SK-MEL-5 (cell line): ENCODE data around the gene BANF2. TPM values are rescaled to one million over a fixed set of nuclear protein-coding genes. Genes with fewer than 3 reads are reported as not detected.
"Not testable (repeated sequence)": the region's sequence is repeated elsewhere in the genome, so short reads cannot be mapped to it uniquely, and the experiment has no call there.

Source experiments
- DNase-seq: peaks from one replicate; pipeline ENCODE4 v3.0.0-alpha.2; 2016; ENCODE audit warnings: low read depth, low spot score
- in situ Hi-C: cut with HindIII; loops from 2 replicates; pipeline ENCODE4 v1.10.0; 2016; ENCODE audit warnings: low sequenced_read_pairs, high pct_unique_total_duplicates, low pct_unique_long_range_greater_than_20kb
- polyA plus RNA-seq, 2 experiments: library from polyadenylated mRNA; depleted of rRNA; stranded (reverse); fragments of >200 nt; gene quantifications; 2 replicates each; pipeline ENCODE4 v1.2.3, GENCODE V29; 2015
- total RNA-seq: library from RNA; depleted of rRNA; stranded (reverse); fragments of >200 nt; shearing (Covaris generic); gene quantifications from 2 replicates; pipeline ENCODE4 v1.2.3, GENCODE V29; 2014; rRNA removed

BANF2 gene
- not detected in 2 replicates for total RNA-seq
- not detected in 2 replicates for polyA plus RNA-seq (2015; cell fraction: cytosol; rRNA removed)
- polyA plus RNA-seq (2015; cell fraction: nucleus; rRNA removed): not detected in 2 replicates

- DNase-seq: no peak
- in situ Hi-C loops: no loop called here
Observed at GRCh38 chr20:17699931-17700351, at the start of gene BANF2. Gene BANF2 (plus strand): TSS chr20:17699966. CDS start chr20:17725026, 25,060 bp downstream.

- in situ Hi-C loops: no loop called here
Observed at GRCh38 chr20:17650301-17651128, 49.3 kb upstream of the BANF2 start.

DNA sequence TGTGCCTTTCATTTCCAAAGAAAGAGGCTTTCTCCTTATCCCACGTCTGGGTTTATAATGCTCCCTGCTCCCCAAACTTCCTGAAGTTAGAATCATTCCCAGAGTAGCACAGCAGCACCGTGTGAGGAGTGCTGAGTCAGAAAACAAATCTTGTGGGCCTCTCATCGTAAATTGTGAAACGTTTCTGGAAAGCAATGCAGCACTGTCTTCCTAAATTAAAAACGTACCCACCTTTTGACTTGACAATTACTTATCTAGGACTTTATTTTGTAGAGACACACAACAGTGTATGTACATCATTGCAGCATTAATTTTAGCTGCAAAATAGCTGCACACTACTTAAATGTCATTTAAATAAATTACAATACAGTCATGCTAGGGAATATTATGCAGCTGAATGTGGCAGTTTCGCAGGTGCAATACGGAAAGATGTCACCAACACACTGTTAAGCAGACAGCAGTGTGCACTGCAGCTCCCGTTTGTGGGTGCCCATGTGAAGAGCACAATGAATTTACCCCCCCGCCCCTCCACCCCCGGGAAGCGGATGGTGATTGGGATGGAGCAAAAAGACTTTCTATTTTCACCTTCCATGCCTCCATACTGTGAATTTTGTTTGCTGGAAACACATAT, 48.5 kb upstream of the BANF2 start:
- in situ Hi-C loops: no loop called here
- DNase-seq: no peak

More at GRCh38 chr20:17650301-17651128, 49.3 kb upstream of the BANF2 start:
- DNase-seq: no peak

DNA sequence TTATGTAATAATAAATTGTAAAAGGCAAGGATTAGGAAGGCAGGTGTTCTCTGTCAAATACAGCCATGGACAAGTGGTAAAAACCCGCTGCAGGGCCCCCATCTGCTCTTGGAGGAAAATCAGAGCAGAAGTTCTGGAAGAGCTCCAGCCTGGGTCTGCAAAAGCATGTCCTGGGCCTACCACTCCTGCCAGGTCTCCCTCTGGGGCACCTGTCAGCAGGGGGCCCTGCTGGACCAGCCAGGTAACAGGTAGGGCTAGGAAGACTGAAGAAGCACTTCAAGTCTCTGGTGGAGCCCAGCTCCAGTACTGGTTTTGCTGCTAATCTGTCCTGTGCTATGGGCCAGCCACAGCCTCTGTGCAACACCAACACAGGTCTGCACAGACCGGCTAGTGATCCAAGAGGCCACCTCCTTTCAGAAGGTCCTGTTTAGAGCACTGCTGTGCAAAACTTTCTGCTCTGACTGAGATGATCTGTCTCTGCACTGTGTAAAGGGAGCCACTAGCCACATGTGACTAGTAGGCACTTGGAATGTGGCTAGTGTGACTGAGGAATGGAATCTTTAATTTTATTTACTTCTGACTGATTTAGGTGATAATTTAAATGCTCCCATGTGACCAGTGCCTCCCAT, 47.9 kb upstream of the BANF2 start:
- DNase-seq: no peak
- in situ Hi-C loops: no loop called here

DNA sequence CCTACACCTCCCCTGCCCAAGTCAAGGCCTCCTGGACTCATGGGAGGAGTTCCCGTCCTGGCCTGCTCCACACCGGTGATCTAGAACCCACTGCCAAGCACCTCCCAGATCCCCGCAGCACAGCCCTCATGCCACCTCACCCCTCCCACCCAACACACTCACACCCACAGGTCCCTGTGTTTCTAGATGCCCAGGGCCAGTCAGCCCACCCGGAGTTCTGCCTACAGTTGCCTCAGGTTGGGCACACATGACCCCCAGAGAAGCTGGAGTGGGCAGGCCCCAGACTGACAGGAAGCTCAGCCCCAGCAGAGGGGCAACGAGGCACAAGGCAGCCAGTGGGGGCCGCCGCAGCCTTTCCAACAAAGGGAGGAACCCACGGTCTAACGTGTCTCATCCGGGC, 47.4 kb upstream of the BANF2 start:
- no peak for DNase-seq
- in situ Hi-C loops: no loop called here

DNA sequence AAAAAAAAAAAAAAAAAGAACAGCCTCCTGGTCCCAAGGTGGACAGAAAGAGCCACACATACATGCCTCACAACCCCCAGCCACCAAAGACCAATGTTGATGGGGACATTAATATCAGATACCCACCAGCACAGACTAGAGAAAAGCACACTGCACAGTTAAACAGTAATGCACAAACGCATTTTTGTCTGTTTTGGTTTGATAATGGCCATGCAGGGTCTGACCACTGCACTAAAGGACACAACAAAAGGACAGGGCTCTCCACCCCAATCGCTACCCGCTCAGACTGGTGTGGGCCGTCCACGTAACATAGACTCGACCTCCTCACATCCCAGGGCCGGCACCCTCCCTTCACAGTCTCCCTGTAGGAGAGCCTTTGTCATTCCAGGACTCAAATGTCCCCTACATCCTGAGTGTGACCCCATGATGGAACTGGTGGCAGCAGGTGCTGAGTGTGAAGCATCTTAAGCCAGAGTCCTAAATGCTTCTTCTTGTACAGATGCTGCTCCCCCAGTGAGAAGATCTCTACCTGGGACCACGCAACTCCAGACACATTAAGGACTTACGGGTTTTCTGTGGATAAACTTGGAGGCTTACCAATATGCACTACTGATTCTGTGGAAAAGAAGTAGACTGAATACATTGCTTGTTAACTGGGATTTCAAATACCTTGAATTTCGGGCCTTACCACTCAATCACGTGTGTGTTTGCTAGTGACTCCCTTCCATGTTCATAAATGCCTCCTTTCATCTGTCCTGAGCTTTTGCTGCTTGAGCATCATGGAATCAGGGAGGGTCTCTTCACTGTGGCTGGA, 45.7 kb upstream of the BANF2 start:
- in situ Hi-C loops: no loop called here
- DNase-seq: peak; percentile 32

- DNase-seq: peak; percentile 71
- in situ Hi-C loops: no loop called here
Observed at GRCh38 chr20:17654649-17655285, 45.0 kb upstream of the BANF2 start.

DNA sequence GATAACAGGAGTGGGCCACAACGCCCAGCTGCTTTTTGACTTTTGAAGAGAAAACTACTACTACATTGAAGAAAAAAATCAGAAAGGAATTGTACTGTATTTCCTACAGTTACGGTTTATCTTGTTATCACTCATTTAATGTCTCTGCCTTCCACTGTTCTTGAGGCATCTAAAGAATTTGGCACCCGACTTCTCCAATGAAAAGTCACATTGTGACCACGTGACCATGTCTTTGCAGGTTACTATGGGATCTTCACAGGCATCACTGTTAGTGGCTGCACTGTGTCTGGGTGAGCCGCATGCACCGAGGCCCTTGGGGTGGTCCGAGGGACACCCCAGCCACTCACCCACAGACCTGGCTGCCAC, 44.5 kb upstream of the BANF2 start:
- in situ Hi-C loops: no loop called here

GRCh38 chr20:17655865-17656479, 43.8 kb upstream of the BANF2 start:
- in situ Hi-C loops: no loop called here
- no peak for DNase-seq

More for the DNA sequence above, 44.5 kb upstream of the BANF2 start:
- DNase-seq: peak; percentile 71

DNA sequence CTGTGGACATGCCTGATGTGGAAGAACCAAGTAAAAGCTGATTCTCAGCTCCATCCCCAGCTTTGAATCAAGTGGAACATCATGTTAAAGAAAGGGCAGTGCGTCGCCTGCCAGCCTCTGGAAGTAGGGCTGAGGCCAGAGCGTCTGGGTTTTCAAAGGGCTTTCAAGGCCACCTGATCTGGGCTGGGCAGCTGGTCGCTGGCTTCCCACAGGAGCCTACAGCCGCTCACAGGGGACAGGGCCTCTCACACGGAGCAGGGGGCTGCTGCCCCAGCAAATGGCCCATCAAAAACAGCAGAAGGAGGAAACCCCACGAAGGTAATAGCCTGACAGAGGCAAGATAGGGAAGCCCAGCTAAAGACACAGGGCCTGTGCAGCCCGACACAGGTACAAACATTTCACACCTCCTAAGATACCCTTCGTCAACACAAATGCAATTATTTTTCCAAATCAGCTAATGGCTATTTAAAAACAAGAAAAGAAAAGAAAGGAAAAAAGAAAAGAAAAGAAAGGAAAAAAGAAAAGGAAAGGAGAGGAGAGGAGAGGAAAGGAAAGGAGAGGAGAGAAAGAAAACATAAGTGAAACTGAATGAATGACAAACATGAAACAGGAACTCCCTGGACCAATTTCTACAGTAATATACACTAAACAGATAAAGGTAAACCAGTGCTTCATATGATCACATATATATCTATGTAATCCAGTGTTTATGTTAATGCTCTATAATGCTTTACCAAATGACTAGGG, 42.5 kb upstream of the BANF2 start:
- in situ Hi-C loops: no loop called here
- DNase-seq: no peak

DNA sequence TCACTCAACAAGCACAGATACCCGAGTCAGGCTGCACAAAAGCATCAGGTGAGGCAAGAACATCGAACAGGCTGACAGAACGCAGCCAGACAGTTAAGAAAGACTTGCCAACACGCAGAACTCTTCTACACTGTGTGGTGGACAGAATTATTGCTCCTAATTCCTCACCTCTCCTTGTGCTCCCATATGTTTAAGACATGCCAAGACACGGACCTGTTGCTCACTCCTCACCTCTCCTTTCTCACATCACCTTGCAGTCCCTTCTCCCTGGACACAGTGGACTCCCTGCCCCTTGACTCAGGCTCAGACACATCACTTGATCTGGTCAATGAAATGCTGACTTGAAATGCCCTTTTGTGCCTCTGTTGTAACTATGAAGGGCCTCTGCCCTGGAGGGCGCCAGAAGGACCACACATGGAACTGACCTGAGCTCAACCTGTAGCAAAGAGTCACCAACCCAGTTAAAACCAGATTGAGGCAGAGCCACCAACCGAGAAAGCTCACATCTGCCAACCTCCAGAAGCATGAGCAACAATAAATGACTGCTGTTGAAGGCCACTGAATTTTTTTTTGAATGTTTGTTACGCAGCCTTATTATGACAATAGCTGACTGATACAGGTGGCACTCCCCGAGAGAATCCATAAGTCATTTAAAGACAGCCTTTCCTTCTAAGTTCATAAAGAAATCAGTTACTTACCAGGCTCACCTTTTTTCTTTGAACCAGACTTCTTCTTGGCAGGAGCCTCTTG, 41.7 kb upstream of the BANF2 start:
- no peak for DNase-seq
- in situ Hi-C loops: no loop called here

DNA sequence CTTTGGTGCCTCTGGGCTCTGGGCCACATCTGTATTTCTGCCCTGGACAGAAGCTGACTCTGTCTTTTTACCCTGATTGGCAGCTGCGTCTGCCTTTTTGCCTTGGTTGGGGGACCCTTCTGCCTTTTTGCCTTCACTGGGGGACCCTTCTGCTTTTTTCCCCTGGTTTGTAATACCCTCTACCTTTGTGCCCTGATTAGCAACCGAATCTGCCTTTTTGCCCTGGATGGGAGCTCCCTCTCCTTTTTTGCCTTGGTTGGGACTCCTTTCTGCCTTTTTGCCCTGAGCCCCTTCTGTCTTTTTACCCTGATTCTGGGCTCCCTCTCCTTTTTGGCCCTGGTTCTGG, 41.1 kb upstream of the BANF2 start:
- in situ Hi-C loops: no loop called here

GRCh38 chr20:17659344-17659743, 40.4 kb upstream of the BANF2 start:
- in situ Hi-C loops: not testable (repeated sequence)

More for the DNA sequence above, 41.1 kb upstream of the BANF2 start:
- DNase-seq: no peak

DNA sequence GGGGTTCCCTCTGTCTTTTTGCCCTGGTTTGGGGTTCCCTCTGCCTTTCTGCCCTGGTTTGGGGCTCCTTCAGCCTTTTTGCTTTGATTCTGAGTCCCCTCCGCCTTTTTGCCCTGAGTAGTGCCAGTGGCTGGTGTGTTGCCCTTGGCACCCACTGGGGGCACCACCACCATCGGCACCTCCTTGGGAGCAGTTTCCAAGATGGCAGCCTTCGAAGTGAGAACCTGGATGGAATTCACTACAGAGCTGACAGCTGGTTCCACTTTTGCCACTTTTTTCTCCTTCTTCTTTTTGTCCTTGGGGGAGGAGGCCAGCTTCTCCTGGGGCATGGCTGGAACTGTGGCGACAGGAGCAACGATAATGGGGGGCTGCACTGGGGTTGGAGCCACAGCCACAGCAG, 40.0 kb upstream of the BANF2 start:
- DNase-seq: no peak
- in situ Hi-C loops: no loop called here

More at GRCh38 chr20:17659344-17659743, 40.4 kb upstream of the BANF2 start:
- DNase-seq: not testable (repeated sequence)

GRCh38 chr20:17660667-17661066, 39.1 kb upstream of the BANF2 start:
- in situ Hi-C loops: no loop called here
- no peak for DNase-seq
